CD4-positive, CD25-positive, alpha-beta regulatory T cell (primary cell): ENCODE results near the gene ANAPC5. TPM values are rescaled to one million over a fixed set of nuclear protein-coding genes. Genes with fewer than 3 reads are reported as not detected.
"Not testable (repeated sequence)": the region's sequence is repeated elsewhere in the genome, so short reads cannot be mapped to it uniquely, and the experiment has no call there.

Experiments used
- ATAC-seq, 2 donors: fragments of 150-1000 bp; cut with Tn5 transposase; one replicate each; pipeline ENCODE4 v1.10.0; 2021; ENCODE audit warnings: low read depth in 2 of 2, moderate number of reproducible peaks in 2 of 2, moderate library complexity in 1 of 2
- DNase-seq, 3 donors: peaks; one replicate each; pipeline versions ENCODE4 v3.0.0 to v3.0.0-alpha.2; 2012 to 2022; ENCODE audit warnings: mixed read lengths in 1 of 3
- H3K27ac ChIP-seq: one replicate; pipeline ENCODE4 v1.7.0; 2013; ENCODE audit warnings: mild to moderate bottlenecking, low read length; ENCODE audit not compliant: insufficient read depth, poor library complexity, severe bottlenecking
- H3K27me3 ChIP-seq: one replicate; pipeline ENCODE4 v1.7.0; 2013; ENCODE audit warnings: low read length; ENCODE audit not compliant: control insufficient read depth, insufficient read depth
- H3K36me3 ChIP-seq: one replicate; pipeline ENCODE4 v1.7.0; 2013; ENCODE audit warnings: mild to moderate bottlenecking, low read length, moderate library complexity; ENCODE audit not compliant: control insufficient read depth, insufficient read depth
- H3K4me1 ChIP-seq: 2 replicates; pipeline ENCODE4 v1.7.0; 2013; ENCODE audit warnings: mild to moderate bottlenecking, low read length; ENCODE audit not compliant: insufficient read depth, control insufficient read depth, poor library complexity, severe bottlenecking
- H3K4me3 ChIP-seq: one replicate; pipeline ENCODE4 v1.7.0; 2013; ENCODE audit warnings: low read depth, mild to moderate bottlenecking, low read length, moderate library complexity
- H3K9me3 ChIP-seq, 2 experiments: 1 replicate in 1 of 2; 2 replicates in 1 of 2; pipeline ENCODE4 v1.7.0; 2013; ENCODE audit warnings: low read length in 2 of 2, mild to moderate bottlenecking in 1 of 2, moderate library complexity in 1 of 2; ENCODE audit not compliant: control insufficient read depth in 2 of 2
- H3K27ac Mint-ChIP-seq, 3 donors: one replicate each; pipeline ENCODE4 v1.8.0; 2020 to 2022; ENCODE audit warnings: mild to moderate bottlenecking in 3 of 3, mixed read lengths in 3 of 3, moderate library complexity in 2 of 3
- H3K27me3 Mint-ChIP-seq: one replicate; pipeline ENCODE4 v1.8.0; 2022; ENCODE audit warnings: mild to moderate bottlenecking, mixed read lengths
- H3K36me3 Mint-ChIP-seq: one replicate; pipeline ENCODE4 v1.8.0; 2020; ENCODE audit warnings: mixed read lengths
- H3K4me1 Mint-ChIP-seq, 4 donors: one replicate each; pipeline ENCODE4 v1.8.0; 2020 to 2022; ENCODE audit warnings: mixed read lengths in 4 of 4, mild to moderate bottlenecking in 1 of 4
- H3K4me3 Mint-ChIP-seq, 4 donors: one replicate each; pipeline ENCODE4 v1.8.0; 2020 to 2022; ENCODE audit warnings: mild to moderate bottlenecking in 4 of 4, mixed read lengths in 4 of 4, moderate library complexity in 3 of 4
- H3K9me3 Mint-ChIP-seq, 7 donors: one replicate each; pipeline ENCODE4 v1.8.0; 2020 to 2022; ENCODE audit warnings: mixed read lengths in 7 of 7, mild to moderate bottlenecking in 3 of 7, moderate library complexity in 2 of 7
- polyA plus RNA-seq, 4 donors: library from polyadenylated mRNA; unstranded; fragments of 300-500 nt; fragmentation: Illumina TruSeq; gene quantifications; one replicate each; pipeline ENCODE4 v1.2.3, GENCODE V29; 2021
- total RNA-seq: library from RNA; stranded (reverse); gene quantifications from one replicate; pipeline ENCODE4 v1.2.3, GENCODE V29; 2022

Gene ANAPC5
- total and polyA plus RNA-seq, 5 donors from 2014 or later: 113 to 141 (median 138) TPM

GRCh38 chr12:121391619-121392324 is 39.6 kb upstream of the ANAPC5 start:
- Histone ChIP-seq H3K27ac (no peak overlapping the region), H3K4me3 (peak overlapping the region; percentile 85), H3K4me1 (peaks cover 9% of the 10 kb centered on the region), H3K9me3 (no peaks in the 10 kb centered on the region), H3K36me3 (no peaks in the 10 kb centered on the region), H3K27me3 (no peaks in the 10 kb centered on the region)
- peaks cover 7 to 12% (median 10%) of the 10 kb centered on the region in 4 donors for H3K4me1 Mint-ChIP-seq
- peaks cover 0 to 1% (median 0%) of the 10 kb centered on the region in 7 donors for H3K9me3 Mint-ChIP-seq
- peak in 2 of 3 donors; percentile 8 to 84 for DNase-seq
- peak overlapping the region in 2 of 3 donors; percentile 38 to 83 for H3K27ac Mint-ChIP-seq
- no peaks in the 10 kb centered on the region for H3K27me3 Mint-ChIP-seq
- H3K4me3 Mint-ChIP-seq: peak overlapping the region; percentile 51 to 72 (median 63)
- H3K36me3 Mint-ChIP-seq: no peaks in the 10 kb centered on the region
- peak; percentile 40 to 55 for ATAC-seq

- no peak overlapping the region for H3K4me3 ChIP-seq
- DNase-seq (no peak), ATAC-seq (no peak)
- Mint-ChIP-seq H3K36me3 (no peaks in the 10 kb centered on the region), H3K27me3 (no peaks in the 10 kb centered on the region), H3K4me3 (no peak overlapping the region), H3K9me3 (peaks cover 0 to 1% (median 0%) of the 10 kb centered on the region in 7 donors), H3K27ac (no peak overlapping the region), H3K4me1 (peaks cover 5 to 12% (median 10%) of the 10 kb centered on the region in 4 donors)
- no peaks in the 10 kb centered on the region for H3K36me3 ChIP-seq
- no peak overlapping the region for H3K27ac ChIP-seq
- peaks cover 9% of the 10 kb centered on the region for H3K4me1 ChIP-seq
- no peaks in the 10 kb centered on the region for H3K27me3 ChIP-seq
- no peaks in the 10 kb centered on the region for H3K9me3 ChIP-seq
These were observed 38.6 kb upstream of the ANAPC5 start for GRCh38 chr12:121390856-121391255.

- Mint-ChIP-seq H3K9me3 (peaks cover 0 to 3% (median 0%) of the 10 kb centered on the region in 7 donors), H3K36me3 (no peaks in the 10 kb centered on the region), H3K27ac (peak overlapping the region in 1 of 3 donors; percentile 52), H3K4me3 (no peak overlapping the region), H3K4me1 (peaks cover 5 to 12% (median 10%) of the 10 kb centered on the region in 4 donors), H3K27me3 (peaks cover 8% of the 10 kb centered on the region)
- peaks cover 2% of the 10 kb centered on the region for H3K27me3 ChIP-seq
- no peaks in the 10 kb centered on the region for H3K36me3 ChIP-seq
- H3K4me3 ChIP-seq: no peak overlapping the region
- no peak overlapping the region for H3K27ac ChIP-seq
- H3K9me3 ChIP-seq: no peaks in the 10 kb centered on the region
- peaks cover 9% of the 10 kb centered on the region for H3K4me1 ChIP-seq
- DNase-seq (no peak), ATAC-seq (no peak)
These were observed 36.3 kb upstream of the ANAPC5 start for GRCh38 chr12:121388421-121388981.

GRCh38 chr12:121384891-121385290 is 32.7 kb upstream of the ANAPC5 start:
- H3K36me3 ChIP-seq, H3K36me3 Mint-ChIP-seq, H3K9me3 ChIP-seq, ATAC-seq, H3K27ac ChIP-seq, H3K4me3 ChIP-seq, H3K4me1 ChIP-seq, H3K27me3 ChIP-seq, H3K4me1 Mint-ChIP-seq, H3K9me3 Mint-ChIP-seq, H3K4me3 Mint-ChIP-seq, H3K27ac Mint-ChIP-seq, DNase-seq: not testable (repeated sequence)
- H3K27me3 Mint-ChIP-seq: peaks cover 17% of the 10 kb centered on the region

- H3K36me3 ChIP-seq: no peaks in the 10 kb centered on the region
- Mint-ChIP-seq H3K36me3 (no peaks in the 10 kb centered on the region), H3K27ac (no peak overlapping the region), H3K4me1 (no peaks in the 10 kb centered on the region), H3K27me3 (peaks cover 22% of the 10 kb centered on the region), H3K4me3 (no peak overlapping the region), H3K9me3 (peaks cover 0 to 3% (median 0%) of the 10 kb centered on the region in 7 donors)
- H3K4me1 ChIP-seq: no peaks in the 10 kb centered on the region
- H3K4me3 ChIP-seq: no peak overlapping the region
- no peak for ATAC-seq
- H3K27me3 ChIP-seq: peaks cover 3% of the 10 kb centered on the region
- H3K27ac ChIP-seq: no peak overlapping the region
- no peak for DNase-seq
- H3K9me3 ChIP-seq: no peaks in the 10 kb centered on the region
These were observed 31.4 kb upstream of the ANAPC5 start for GRCh38 chr12:121383601-121384021.

- peaks cover 1% of the 10 kb centered on the region for H3K27me3 ChIP-seq
- no peaks in the 10 kb centered on the region for H3K9me3 ChIP-seq
- H3K27ac Mint-ChIP-seq: no peak overlapping the region
- no peaks in the 10 kb centered on the region for H3K36me3 ChIP-seq
- no peaks in the 10 kb centered on the region for H3K36me3 Mint-ChIP-seq
- peaks cover 27% of the 10 kb centered on the region for H3K27me3 Mint-ChIP-seq
- no peaks in the 10 kb centered on the region for H3K4me1 Mint-ChIP-seq
- H3K27ac ChIP-seq: no peak overlapping the region
- DNase-seq (no peak), ATAC-seq (no peak)
- peaks cover 0 to 2% (median 0%) of the 10 kb centered on the region in 7 donors for H3K9me3 Mint-ChIP-seq
- no peak overlapping the region for H3K4me3 ChIP-seq
- H3K4me3 Mint-ChIP-seq: no peak overlapping the region
- H3K4me1 ChIP-seq: no peaks in the 10 kb centered on the region
These were observed 27.7 kb upstream of the ANAPC5 start for GRCh38 chr12:121379945-121380344.

- peaks cover 1% of the 10 kb centered on the region for H3K27me3 ChIP-seq
- no peak overlapping the region for H3K27ac ChIP-seq
- H3K36me3 ChIP-seq: no peaks in the 10 kb centered on the region
- H3K4me3 ChIP-seq: no peak overlapping the region
- Mint-ChIP-seq H3K27me3 (peaks cover 25% of the 10 kb centered on the region), H3K9me3 (peaks cover 0 to 3% (median 0%) of the 10 kb centered on the region in 7 donors), H3K4me3 (no peak overlapping the region), H3K36me3 (no peaks in the 10 kb centered on the region), H3K27ac (no peak overlapping the region), H3K4me1 (no peaks in the 10 kb centered on the region)
- no peaks in the 10 kb centered on the region for H3K4me1 ChIP-seq
- H3K9me3 ChIP-seq: no peaks in the 10 kb centered on the region
- ATAC-seq (no peak), DNase-seq (no peak)
These were observed 26.5 kb upstream of the ANAPC5 start for GRCh38 chr12:121378736-121379135.
